ENCODE data around the gene TMEM235.
A peak's percentile ranks its signal among the peaks of the same experiment; 100 is the strongest.

The TMEM235 gene

GRCh38 chr17:78248051-78248914 is 16.9 kb downstream of the TMEM235 start:
- no peak for TF ChIP-seq POLR2AphosphoS5 (IDR thresholded peaks at IDR 0.05; ENCODE audit: low read depth, low read length)
- TF ChIP-seq FOXP2 (optimal IDR thresholded peaks at IDR 0.05; ENCODE audit: borderline replicate concordance, extremely low read depth, extremely low read length, insufficient read depth) = no peak
- TF ChIP-seq, protein P1, sequence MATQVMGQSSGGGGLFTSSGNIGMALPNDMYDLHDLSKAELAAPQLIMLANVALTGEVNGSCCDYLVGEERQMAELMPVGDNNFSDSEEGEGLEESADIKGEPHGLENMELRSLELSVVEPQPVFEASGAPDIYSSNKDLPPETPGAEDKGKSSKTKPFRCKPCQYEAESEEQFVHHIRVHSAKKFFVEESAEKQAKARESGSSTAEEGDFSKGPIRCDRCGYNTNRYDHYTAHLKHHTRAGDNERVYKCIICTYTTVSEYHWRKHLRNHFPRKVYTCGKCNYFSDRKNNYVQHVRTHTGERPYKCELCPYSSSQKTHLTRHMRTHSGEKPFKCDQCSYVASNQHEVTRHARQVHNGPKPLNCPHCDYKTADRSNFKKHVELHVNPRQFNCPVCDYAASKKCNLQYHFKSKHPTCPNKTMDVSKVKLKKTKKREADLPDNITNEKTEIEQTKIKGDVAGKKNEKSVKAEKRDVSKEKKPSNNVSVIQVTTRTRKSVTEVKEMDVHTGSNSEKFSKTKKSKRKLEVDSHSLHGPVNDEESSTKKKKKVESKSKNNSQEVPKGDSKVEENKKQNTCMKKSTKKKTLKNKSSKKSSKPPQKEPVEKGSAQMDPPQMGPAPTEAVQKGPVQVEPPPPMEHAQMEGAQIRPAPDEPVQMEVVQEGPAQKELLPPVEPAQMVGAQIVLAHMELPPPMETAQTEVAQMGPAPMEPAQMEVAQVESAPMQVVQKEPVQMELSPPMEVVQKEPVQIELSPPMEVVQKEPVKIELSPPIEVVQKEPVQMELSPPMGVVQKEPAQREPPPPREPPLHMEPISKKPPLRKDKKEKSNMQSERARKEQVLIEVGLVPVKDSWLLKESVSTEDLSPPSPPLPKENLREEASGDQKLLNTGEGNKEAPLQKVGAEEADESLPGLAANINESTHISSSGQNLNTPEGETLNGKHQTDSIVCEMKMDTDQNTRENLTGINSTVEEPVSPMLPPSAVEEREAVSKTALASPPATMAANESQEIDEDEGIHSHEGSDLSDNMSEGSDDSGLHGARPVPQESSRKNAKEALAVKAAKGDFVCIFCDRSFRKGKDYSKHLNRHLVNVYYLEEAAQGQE (IDR thresholded peaks at IDR 0.05; ENCODE audit: insufficient read depth in 1 of 2, low read depth in 2 of 2, low read length in 2 of 2) = no peak
- TF ChIP-seq SIN3A (IDR thresholded peaks at IDR 0.05; ENCODE audit: borderline replicate concordance, insufficient read depth, low read length) = no peak
- no peak for TF ChIP-seq TAF1 (IDR thresholded peaks at IDR 0.05; ENCODE audit: borderline replicate concordance, insufficient read depth, low read length)

- TF ChIP-seq POLR2AphosphoS5 (IDR thresholded peaks at IDR 0.05; ENCODE audit: low read depth, low read length) (no peak), FOXP2 (optimal IDR thresholded peaks at IDR 0.05; ENCODE audit: borderline replicate concordance, extremely low read depth, extremely low read length, insufficient read depth) (no peak), SIN3A (IDR thresholded peaks at IDR 0.05; ENCODE audit: borderline replicate concordance, insufficient read depth, low read length) (no peak), TAF1 (IDR thresholded peaks at IDR 0.05; ENCODE audit: borderline replicate concordance, insufficient read depth, low read length) (no peak)
- TF ChIP-seq, protein P1 (IDR thresholded peaks at IDR 0.05; ENCODE audit: insufficient read depth in 1 of 2, low read depth in 2 of 2, low read length in 2 of 2) = no peak
Observed at GRCh38 chr17:78249074-78249817, 17.8 kb downstream of the TMEM235 start.

DNA sequence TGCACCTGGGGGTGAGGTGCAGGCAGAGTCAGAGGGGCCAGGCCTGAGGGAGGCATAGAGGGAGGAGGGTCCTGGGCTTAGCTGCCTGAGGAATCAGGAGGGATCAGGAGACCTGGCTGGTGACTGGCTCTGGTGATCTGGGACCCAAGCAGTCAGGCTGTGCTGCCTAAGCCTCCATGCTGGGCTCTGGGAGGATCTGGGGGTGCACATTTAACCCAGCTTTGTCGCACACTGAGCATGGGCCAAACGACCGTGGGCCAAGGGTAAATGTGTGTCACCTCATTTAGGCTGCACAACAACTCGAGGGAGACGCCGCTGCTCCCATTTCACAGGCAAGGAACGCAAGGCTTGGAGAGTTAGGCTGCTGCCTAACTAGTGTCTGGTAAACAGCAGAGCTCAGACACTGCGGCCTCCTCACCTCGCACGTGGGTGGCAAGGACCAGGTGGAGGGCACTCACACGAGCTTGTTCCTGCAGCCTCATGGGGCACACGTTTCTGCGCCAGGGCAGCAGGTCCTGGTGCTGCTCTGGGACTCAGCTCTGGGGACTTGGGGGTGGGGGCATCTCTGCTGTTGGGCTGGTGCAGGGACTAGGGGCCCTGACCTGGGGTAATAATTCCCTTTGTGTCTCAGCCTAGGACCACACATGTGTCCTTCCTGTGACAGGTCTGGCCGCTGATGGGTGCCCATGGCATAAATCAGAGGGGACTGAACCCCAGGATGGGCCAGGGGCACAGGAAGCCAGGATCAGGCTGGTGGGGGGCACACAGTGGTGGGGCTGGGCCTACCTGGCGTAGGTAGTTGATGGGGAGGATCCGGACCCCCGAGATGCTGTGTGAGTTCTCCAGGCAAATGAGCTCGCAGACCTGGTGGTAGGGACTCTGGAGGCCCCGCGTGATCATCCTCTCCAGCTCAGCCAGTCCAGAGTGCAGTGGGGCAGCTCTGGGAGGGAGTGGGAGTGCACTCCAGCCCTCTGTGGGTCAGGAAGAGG is 18.7 kb downstream of the TMEM235 start:
- no peak for TF ChIP-seq TAF1 (IDR thresholded peaks at IDR 0.05; ENCODE audit: borderline replicate concordance, insufficient read depth, low read length)
- TF ChIP-seq, protein P1 (IDR thresholded peaks at IDR 0.05; ENCODE audit: insufficient read depth in 1 of 2, low read depth in 2 of 2, low read length in 2 of 2) = no peak
- no peak for TF ChIP-seq SIN3A (IDR thresholded peaks at IDR 0.05; ENCODE audit: borderline replicate concordance, insufficient read depth, low read length)
- TF ChIP-seq POLR2AphosphoS5 (IDR thresholded peaks at IDR 0.05; ENCODE audit: low read depth, low read length) = no peak
- no peak for TF ChIP-seq FOXP2 (optimal IDR thresholded peaks at IDR 0.05; ENCODE audit: borderline replicate concordance, extremely low read depth, extremely low read length, insufficient read depth)

DNA sequence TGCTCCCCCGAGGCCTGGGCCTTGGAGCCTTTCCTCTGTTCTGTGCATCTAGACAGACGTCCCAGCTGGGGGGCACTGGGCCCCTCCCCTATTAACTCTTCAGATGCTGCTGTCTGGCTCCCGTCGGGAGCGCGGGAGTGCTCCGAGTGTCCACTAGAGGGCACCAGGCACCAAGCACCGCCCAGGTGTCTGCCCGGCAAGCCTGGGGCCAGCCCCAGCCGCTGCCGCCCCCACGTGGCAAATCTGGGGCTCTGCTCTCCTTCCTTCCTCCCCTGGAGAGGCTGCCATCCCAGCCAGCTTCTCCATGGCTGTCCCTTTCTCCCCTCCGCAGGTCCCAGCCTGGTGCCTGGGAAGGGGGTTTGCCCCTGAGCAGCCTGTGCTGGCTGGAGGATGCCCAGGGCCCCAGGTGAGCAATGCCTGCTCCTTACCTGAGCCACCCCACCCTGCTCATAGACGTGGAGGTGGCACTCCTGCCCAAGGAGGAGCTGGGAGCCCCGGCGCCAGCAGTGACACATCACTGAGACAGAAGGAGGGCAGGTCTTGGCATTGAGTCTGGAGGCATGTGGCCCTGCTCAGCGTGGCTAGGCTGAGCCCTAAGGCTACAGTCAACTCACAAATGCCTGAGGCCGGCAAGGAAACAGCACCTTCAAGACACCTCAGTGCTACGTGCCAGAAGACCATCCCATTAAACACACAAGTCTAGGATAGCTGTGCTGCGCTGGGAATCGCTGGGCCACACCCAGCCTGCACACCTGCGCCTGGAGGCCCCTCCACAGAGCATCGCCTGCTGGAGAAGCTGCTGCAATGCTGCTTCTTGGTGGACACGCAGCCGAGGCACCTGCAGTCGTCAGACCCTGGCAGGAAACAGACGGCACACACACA is 19.7 kb downstream of the TMEM235 start:
- peak; percentile 76 for TF ChIP-seq FOXP2 (optimal IDR thresholded peaks at IDR 0.05; ENCODE audit: borderline replicate concordance, extremely low read depth, extremely low read length, insufficient read depth)
- no peak for TF ChIP-seq POLR2AphosphoS5 (IDR thresholded peaks at IDR 0.05; ENCODE audit: low read depth, low read length)
- no peak for TF ChIP-seq TAF1 (IDR thresholded peaks at IDR 0.05; ENCODE audit: borderline replicate concordance, insufficient read depth, low read length)
